ENCODE results near the gene DCTPP1.

DCTPP1 gene

GRCh38 chr16:30382111-30382881 is 47.5 kb downstream of the DCTPP1 start, which contains the start of gene SEPTIN1:
TSS of gene SEPTIN1 (minus strand) at chr16:30382561. CDS start at chr16:30382542, 19 bp downstream.
- no peak for DNase-seq (ENCODE audit: low read depth, low spot score)

GRCh38 chr16:30381291-30382041 is 48.4 kb downstream of the DCTPP1 start:
- DNase-seq (ENCODE audit: low read depth, low spot score): no peak

DNA sequence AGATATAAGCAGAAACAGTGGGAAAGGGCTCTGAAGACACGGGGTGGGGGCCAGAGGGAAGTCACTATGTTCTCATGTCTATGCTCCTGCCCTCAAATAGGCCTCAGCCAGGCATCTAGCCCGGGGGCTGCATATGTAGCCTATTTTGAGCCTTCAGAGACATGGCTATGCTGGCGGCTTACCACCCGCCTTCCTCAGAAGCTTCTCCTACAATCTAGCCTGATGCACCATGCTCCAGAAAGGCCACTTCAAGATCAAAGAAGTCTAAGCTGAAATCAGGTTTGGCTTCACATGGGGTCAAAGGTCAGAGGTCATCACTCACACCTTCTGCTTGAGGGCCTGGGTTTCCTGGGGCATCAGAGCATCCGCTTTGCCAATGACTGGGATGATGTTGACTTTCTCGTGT is 49.0 kb downstream of the DCTPP1 start:
- no peak for DNase-seq (ENCODE audit: low read depth, low spot score)

DNA sequence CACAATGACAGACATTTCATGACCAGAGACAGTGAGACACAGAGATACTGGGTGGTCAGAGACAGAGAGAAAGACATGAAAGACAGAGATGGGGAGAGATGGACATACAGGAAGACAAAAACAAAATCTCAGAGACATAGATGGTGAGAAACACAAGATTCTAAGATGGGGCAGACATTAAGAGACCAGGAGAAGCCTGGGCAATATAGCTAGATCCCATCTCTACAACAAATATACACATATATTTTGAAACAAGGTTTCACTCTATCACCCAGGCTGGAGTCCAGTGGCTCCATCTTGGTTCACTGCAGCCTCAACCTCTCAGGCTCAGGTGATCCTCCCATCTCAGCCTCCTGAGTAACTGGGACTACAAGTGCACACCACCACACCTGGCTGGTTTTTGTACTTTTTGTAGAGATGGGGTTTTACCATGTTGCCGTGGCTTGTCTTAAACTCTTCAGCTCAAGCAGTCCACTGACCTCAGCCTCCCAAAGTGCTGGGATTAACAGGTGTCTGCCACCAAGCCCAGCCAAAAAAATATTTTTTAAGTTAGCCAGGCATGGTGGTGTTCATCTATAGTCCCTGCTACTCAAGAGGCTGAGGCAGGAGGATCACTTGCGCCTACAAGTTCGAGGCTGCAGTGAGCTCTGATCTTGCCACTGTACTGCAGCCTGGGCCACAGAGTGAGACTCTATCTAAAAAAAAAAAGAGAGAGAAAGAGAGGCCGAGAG is 49.6 kb downstream of the DCTPP1 start:
- DNase-seq (ENCODE audit: low read depth, low spot score): no peak

DNA sequence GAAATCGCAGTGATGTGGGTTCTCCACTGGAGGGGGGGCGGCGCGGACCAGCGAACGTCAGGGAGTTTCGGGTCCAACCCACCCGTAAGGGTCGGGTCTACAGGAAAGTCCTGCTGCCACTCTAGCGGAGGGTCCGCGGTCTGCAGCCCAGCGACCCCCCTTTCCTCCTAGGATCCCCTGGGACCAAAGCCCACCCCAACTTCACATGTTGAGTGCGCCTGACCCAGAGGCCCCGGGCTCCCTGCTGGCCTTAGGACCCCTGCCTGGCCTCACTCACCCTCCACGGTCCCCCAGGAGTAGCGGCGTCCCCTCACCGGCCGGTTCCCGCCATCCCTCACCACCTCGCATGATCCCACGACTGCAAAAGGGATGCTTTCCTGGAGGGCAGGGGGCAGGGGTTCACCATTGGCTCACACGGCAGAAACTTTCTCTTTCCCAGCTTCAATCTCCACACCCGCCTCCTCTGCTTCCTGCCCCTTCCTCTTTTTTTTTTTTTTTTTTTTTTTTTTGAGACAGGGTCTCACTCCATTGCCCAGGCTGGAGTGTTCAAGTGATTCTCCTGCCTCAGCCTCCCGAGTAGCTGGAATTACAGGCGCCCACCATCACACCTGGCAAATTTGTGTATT is 50.6 kb downstream of the DCTPP1 start:
- DNase-seq (ENCODE audit: low read depth, low spot score): no peak

DNA sequence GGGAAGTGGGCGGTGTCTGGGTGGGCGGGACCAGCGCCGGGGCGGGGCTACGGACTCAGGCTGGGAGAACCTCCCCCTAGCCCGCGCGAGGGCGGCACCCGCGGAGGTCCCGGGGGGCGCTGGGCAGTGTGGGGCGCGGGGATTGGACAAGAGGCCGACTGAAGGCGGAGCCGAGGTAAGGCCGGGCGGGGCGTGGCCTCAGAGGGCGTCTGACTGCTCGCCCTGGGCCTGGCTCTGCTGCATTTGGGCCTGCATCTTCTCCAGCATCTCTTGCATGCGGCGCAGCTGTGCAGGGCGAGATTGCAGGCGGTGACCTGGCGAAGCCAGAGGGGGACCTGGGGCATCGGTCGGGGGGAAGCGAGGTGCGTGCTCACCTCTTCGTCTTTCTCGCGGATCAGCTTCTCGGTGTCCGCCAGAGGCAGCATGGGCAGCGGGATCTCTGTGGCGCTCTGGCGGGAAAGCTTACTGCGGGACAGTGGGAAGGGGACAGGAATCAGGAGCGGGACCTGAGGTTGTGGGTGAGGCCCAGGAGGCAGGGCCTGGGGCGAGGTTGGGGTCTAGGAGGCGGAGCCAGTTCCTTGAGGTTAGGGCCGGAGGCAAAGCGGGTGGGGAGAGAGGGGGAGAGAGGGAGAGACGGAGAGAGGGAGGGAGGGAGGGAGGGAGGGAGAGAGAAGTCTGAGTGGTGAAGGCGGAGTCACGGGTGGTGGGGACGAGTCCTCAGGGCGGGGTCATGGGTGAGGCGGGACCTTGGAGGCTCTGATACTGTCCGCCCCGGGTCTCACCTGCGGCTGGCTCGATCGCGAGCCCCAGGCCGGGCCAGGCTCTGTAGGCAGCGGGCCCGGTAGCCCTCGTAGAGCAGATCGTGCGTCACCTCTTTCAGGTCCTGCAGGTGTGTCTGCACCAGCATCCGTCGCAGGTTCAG is 51.3 kb downstream of the DCTPP1 start:
- peak; percentile 99 for DNase-seq (ENCODE audit: low read depth, low spot score)

DNA sequence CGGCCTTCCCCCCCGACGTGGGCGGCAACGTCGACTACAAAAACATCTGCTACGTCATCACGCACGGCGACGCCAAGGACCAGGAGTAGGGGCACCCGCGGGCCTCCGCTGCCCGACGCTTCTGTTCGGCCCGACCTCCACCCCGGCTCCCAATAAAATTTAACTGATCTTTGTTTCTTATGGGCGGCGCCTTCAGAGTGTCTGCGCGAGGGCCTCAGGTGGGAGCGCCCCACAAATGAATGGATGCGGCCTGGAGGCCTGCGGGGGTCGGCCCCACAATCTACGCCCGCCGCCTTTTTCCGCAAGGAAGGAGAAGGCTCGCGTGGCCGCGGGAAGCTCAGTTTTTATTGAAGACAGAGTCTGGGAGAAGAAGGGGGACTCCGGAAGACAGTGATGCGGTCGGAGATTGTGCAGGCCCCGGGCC is 52.0 kb downstream of the DCTPP1 start:
- DNase-seq (ENCODE audit: low read depth, low spot score): peak; percentile 94

DNA sequence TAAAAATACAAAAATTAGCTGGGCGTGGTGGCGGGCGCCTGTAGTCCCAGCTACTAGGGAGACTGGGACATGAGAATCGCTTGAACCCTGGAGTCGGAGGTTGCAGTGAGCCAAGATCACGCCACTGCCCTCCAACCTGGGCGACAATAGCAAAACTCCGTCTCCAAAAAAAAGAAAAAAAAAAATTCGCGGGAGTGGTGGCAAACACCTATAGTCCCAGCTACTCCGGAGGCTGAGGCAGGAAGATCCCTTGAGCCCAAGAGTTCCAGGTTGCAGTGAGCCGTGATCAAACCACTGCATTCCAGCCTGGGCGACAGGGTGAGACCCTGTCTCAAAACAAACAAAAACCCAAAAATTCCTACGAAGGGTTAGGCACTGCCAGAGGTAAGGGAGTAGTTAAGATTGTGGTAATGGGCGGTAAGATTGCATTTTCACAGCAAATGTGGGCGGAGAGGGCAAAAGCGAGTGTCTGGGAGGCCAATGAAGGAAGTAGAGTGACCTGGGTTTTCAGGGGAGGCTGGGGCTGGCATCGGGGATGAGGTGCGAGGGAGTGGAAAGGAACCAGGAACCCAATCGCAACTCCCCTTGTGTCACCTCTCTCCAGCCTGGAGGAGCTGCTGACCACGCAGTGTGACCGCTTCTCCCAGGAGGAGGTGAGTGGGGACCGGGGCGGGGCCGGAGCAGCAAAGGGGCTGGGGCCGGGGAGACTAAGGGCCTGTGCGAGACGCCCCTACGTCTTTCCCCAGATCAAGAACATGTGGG is 52.6 kb downstream of the DCTPP1 start:
- DNase-seq (ENCODE audit: low read depth, low spot score): no peak

- DNase-seq (ENCODE audit: low read depth, low spot score): no peak
These were observed 53.3 kb downstream of the DCTPP1 start for GRCh38 chr16:30376461-30376902.

DNA sequence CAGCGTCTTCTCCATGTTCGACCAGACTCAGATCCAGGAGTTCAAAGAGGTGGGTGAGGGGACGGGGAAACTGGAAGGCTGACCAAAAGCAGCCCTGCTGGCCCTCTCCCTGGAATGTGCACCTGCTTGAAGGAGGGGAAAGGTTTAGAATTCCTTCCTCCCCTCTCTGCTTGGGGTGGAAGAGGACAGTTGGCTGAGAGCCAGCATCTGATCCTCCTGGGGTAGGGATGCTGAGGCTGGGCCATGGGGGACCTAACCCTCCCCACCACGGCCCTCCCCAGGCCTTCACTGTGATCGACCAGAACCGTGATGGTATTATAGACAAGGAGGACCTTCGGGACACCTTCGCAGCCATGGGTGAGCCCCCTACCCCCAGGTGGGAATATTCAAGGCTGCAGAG is 54.0 kb downstream of the DCTPP1 start:
- no peak for DNase-seq (ENCODE audit: low read depth, low spot score)

- no peak for DNase-seq (ENCODE audit: low read depth, low spot score)
These were observed 55.3 kb downstream of the DCTPP1 start, which contains the start of gene MYL11 for GRCh38 chr16:30374538-30374937. TSS of gene MYL11 (plus strand) at chr16:30374802. CDS start at chr16:30374858, 56 bp downstream.

All from astrocyte of the hippocampus (primary cell).